ENCODE data around the gene UCP1.
A peak's percentile ranks its signal among the peaks of the same experiment; 100 is the strongest.
"Not testable (repeated sequence)": the region's sequence is repeated elsewhere in the genome, so short reads cannot be mapped to it uniquely, and the experiment has no call there.

UCP1 gene

GRCh38 chr4:140533951-140534480, 34.7 kb downstream of the UCP1 start:
- DNase-seq, result no peak

- DNase-seq, result no peak
Observed at GRCh38 chr4:140529434-140529833, 39.3 kb downstream of the UCP1 start.

- DNase-seq, result peak; percentile 98
Observed at GRCh38 chr4:140523857-140524742, 44.7 kb downstream of the UCP1 start, which contains the start of gene ELMOD2. Gene ELMOD2, plus strand, starts transcription at chr4:140524168. Its CDS starts 1,261 bp downstream, at chr4:140525429.

- DNase-seq, result no peak
Observed at GRCh38 chr4:140523370-140523856, 45.3 kb downstream of the UCP1 start.

GRCh38 chr4:140515423-140515822, 53.3 kb downstream of the UCP1 start:
- DNase-seq, result no peak

GRCh38 chr4:140513765-140514164, 55.0 kb downstream of the UCP1 start:
- not testable (repeated sequence) for DNase-seq
